Epidermal melanocyte (primary cell): ENCODE data around the gene DBN1.

Experiments
- DNase-seq: peaks from one replicate; pipeline ENCODE4 v3.0.0; 2011; ENCODE audit warnings: low spot score; ENCODE audit not compliant: insufficient read length

The DBN1 gene

DNA sequence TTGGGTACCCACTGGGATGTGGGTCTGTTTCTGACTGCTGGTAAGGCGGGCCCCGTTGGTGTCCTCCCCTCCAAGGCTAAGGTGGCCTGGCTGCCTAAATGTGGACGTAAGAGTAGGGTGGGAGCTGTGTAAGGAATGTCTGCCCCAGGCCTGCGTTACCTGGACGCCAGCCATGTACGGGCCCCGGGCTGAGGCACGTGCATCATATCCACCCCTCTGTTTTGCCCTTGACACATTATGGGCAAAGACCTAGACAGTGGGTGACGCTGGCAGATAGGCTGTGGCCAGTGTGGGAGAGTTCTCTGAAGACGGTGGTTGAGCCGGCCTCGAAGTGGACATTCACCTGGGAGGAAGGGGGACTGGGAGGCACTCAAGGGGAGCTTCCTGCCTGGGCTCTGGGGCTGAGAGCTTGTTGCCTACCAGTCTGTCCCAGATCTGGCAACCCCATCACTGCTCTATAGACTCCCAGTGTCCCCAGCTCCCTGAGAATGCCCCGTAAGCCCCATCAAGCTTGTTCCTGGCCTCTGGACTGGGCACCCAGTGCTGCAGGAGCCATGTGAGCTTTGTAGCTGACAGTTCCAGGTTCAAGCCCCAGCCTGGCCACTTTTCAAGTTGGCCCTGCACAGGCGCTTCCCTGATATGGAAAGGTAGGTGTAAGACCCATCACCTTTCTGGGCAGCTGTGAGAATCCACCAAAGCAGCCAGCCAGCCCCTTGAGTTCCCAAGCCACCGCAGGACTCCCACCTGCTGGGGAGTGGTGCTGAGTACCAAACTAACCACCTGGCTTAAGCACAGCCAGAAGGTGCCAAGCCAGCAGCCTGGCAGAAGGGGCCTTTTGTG, 30.1 kb downstream of the DBN1 start:
- DNase-seq: no peak

GRCh38 chr5:177442066-177442826, 31.2 kb downstream of the DBN1 start:
- DNase-seq: no peak

GRCh38 chr5:177440990-177441780, 32.2 kb downstream of the DBN1 start:
- DNase-seq: no peak

- no peak for DNase-seq
Measured at GRCh38 chr5:177440211-177440989, 33.0 kb downstream of the DBN1 start.

GRCh38 chr5:177439518-177440053, 33.8 kb downstream of the DBN1 start:
- DNase-seq: no peak

- DNase-seq: no peak
Measured at GRCh38 chr5:177438468-177438867, 35.0 kb downstream of the DBN1 start.

- no peak for DNase-seq
Measured at GRCh38 chr5:177437623-177438022, 35.8 kb downstream of the DBN1 start.

GRCh38 chr5:177435847-177436536, 37.4 kb downstream of the DBN1 start:
- DNase-seq: no peak

DNA sequence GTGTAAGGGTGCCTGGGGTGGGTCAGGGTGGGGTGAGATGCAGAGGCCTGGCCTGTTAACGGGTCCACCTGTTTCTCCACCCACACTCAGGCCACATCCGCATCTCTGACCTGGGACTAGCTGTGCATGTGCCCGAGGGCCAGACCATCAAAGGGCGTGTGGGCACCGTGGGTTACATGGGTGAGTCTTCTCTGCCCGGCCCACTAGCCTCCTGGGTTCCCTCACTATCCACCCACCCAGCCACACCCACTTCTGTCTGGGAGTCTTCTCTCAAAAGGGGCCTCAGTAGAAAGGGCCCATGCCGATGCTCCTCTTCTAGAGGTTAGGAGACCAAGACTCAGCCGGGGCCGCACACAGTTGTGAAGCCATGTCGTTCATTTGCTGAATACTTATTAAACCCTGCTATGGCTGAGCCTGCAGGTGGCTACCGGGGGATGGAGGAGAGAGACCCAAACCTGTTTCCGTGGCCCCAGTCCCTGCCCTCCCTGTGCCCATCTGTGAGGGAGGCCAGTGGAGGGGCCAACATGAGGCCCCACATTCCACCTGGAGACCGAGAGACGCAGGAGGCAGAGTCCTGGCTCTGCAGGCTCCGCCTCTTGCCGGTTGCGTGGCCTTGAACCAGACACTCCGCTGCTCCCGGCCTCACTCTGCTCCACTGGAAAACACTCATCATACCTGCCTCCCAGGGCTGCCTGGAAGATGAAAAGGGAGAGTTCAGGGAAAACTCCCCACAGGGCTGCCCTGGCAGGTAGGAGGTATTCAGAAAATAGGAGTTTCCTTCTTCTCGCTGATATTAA, 38.3 kb downstream of the DBN1 start:
- no peak for DNase-seq

- DNase-seq: no peak
Measured at GRCh38 chr5:177434437-177434836, 39.0 kb downstream of the DBN1 start.

GRCh38 chr5:177433658-177434217, 39.7 kb downstream of the DBN1 start:
- no peak for DNase-seq

DNA sequence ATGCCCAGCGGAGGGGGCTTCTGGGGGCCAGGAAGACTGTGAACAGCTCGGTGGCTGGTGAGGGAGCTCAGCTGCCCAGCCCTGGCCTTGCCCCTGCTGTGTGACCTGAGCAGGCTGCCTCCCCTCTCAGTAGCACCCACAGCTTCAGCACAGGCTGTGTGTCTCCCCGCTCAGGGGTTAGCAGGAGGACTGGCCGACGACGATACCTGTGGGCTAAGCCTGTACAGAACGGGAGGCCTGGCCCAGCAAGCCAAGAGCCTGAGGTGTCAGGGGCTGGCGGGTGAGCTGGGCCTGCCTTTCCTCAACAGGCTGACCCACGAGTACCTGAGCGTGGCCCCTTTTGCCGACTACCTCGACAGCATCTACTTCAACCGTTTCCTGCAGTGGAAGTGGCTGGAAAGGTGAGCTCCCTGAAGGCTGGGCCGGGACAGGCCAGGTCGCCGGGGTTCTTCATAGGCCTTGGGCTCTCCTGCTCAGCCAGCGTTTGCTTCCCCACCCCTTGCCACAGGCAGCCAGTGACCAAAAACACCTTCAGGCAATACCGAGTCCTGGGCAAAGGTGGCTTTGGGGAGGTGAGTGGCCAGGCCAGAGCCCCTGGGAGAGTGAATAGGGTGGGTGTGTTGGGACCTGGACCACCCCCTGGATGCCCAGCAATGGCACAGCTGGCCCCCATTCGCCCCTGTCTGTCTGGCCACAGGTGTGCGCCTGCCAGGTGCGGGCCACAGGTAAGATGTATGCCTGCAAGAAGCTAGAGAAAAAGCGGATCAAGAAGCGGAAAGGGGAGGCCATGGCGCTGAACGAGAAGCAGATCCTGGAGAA, 40.4 kb downstream of the DBN1 start:
- DNase-seq: no peak

DNA sequence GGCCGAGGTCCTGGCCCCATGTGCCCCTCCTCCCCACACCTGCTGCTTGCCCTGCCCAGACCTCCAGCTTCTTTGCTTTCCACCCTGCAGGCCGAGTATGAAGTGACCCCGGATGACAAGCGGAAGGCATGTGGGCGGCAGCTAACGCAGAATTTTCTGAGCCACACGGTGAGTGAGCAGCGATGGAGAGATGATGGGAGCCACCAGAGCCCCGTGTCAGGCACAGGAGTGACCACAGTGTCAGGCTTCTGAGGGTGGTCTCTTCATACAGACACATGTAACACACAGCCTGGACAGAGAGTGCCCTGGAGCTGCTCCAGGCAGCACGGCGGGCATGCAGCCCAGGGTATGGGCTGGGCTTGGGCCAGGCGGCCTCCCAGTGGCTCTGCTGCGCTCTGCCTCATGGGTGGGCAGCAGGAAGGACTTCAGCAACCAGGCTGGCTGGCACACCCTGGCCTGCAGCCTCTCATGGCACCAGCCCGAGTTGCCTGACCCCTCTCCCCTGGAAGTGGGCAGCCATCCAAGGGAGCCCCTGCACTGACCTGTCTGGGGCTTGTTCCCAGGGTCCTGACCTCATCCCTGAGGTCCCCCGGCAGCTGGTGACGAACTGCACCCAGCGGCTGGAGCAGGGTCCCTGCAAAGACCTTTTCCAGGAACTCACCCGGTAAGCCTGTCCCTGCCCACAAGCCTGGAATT, 41.1 kb downstream of the DBN1 start:
- no peak for DNase-seq

- DNase-seq: no peak
Measured at GRCh38 chr5:177431317-177432142, 41.9 kb downstream of the DBN1 start.

GRCh38 chr5:177430972-177431316, 42.5 kb downstream of the DBN1 start:
- DNase-seq: no peak

DNA sequence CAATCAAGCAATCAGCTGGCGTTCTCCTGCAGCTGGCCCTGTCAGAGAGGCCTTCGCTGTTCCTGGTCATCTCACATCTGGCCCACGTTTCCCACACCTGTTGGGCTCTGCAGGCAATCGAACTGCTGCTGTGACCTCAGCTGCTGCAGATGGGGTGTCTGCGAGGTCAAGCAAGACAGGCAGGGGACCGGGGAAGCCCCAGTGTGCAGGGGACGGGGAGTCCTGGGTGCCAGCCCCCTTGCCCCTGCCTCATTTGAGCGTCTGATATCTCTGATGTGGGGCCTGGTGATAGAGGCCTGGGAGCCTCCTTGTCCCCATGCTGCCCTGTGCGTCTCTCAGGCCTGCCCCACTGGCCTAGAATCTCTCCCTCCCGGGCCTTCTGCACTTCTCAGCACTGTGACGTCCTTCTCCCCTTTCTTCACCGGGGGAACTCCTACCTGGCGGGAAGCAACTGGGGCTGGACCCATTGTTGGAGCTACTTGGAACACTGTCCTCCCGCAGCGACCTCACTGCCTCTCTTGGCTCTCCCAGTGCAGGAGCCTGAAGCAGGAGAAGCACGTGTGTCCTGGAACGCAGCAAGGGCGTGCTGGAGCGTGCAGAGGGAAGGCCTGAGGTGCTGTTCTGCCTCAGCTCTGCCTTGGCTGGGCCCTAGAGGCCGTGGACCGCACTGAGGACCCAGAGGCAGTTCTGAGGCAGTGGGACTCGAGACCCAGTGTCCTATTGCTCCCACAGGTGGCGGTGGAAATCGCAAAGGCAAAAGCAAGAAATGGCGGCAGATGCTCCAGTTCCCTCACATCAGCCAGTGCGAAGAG, 43.1 kb downstream of the DBN1 start:
- no peak for DNase-seq
